GM12874 (cell line): Measurements from ENCODE around the gene RCN2.

Experiments used
- CTCF ChIP-seq: IDR thresholded peaks from 2 replicates; pipeline ENCODE4 v1.5.1; 2011; ENCODE audit warnings: low read depth, mild to moderate bottlenecking, control low read depth, low read length, moderate library complexity; ENCODE audit not compliant: insufficient read depth

The RCN2 gene

GRCh38 chr15:76962337-76963013 lies 30.9 kb downstream of the RCN2 start:
- no peak for TF ChIP-seq CTCF

- TF ChIP-seq CTCF, result no peak
These were observed 32.0 kb downstream of the RCN2 start for GRCh38 chr15:76963596-76963995.

- no peak for TF ChIP-seq CTCF
These were observed 32.6 kb downstream of the RCN2 start for GRCh38 chr15:76964157-76964556.

- TF ChIP-seq CTCF, result no peak
These were observed 35.5 kb downstream of the RCN2 start for GRCh38 chr15:76967067-76967466.

GRCh38 chr15:76968306-76968705 lies 36.8 kb downstream of the RCN2 start:
- TF ChIP-seq CTCF, result no peak

- no peak for TF ChIP-seq CTCF
These were observed 41.1 kb downstream of the RCN2 start for GRCh38 chr15:76972389-76973361.

GRCh38 chr15:76973362-76973743 lies 41.8 kb downstream of the RCN2 start:
- TF ChIP-seq CTCF, result peak; percentile 81
